Transverse colon (tissue), 4 donors: ENCODE data around the gene TRIM14.

ENCODE experiments used
- POLR2A ChIP-seq: fragments of 450-650 bp; IDR thresholded peaks from one replicate; pipeline ENCODE4 v1.6.1; 2016; ENCODE audit warnings: antibody characterized with exemption, mild to moderate bottlenecking, moderate library complexity
- POLR2AphosphoS5 ChIP-seq, 3 donors: sonication (generic); formaldehyde crosslinking; IDR thresholded peaks; one replicate each; pipeline ENCODE4 v1.6.1; 2016; ENCODE audit warnings: antibody characterized with exemption in 3 of 3
- TF ChIP-seq, protein P1 (sequence below), 5 experiments: fragments of 200-600 bp in 3 of 5; fragments of 450-650 bp in 2 of 5; sonication (generic) in 3 of 5; IDR thresholded peaks; 1 replicate in 2 of 5; 2 replicates in 3 of 5; pipeline ENCODE4 v1.5.1; 2016 to 2017; ENCODE audit warnings: antibody characterized with exemption in 5 of 5, inconsistent platforms in 3 of 5, mild to moderate bottlenecking in 2 of 5, moderate library complexity in 1 of 5

DNA sequence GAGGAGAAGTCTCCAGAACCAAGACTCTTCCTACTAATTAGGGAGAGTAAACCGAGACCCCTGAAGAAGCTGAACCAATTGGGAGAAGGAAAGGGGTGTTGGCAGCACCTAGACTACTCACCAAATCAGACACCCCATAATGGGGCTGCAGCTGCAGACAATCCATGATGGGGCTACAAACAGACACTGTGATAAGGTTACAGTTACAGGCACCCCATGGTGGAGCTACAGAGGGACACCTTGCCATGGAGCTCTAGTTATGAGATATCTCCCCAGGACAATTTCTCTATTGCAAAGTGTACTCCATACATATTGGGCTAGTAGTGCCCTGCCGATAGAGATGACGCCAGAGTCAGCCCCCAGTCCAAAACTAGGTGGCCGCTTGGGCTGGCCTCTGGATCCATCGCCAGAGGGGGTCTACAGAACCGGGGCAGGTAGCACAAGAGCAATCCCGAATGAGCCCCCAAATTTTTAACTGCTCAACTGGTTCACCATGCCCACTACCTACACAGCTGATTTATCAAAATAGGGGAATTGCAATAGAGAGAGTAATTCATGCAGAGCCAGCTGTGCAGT is 64.6 kb downstream of the TRIM14 start:
- TF ChIP-seq, protein P1, sequence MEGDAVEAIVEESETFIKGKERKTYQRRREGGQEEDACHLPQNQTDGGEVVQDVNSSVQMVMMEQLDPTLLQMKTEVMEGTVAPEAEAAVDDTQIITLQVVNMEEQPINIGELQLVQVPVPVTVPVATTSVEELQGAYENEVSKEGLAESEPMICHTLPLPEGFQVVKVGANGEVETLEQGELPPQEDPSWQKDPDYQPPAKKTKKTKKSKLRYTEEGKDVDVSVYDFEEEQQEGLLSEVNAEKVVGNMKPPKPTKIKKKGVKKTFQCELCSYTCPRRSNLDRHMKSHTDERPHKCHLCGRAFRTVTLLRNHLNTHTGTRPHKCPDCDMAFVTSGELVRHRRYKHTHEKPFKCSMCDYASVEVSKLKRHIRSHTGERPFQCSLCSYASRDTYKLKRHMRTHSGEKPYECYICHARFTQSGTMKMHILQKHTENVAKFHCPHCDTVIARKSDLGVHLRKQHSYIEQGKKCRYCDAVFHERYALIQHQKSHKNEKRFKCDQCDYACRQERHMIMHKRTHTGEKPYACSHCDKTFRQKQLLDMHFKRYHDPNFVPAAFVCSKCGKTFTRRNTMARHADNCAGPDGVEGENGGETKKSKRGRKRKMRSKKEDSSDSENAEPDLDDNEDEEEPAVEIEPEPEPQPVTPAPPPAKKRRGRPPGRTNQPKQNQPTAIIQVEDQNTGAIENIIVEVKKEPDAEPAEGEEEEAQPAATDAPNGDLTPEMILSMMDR (IDR thresholded peaks at IDR 0.05) = no peak
- TF ChIP-seq POLR2AphosphoS5 (IDR thresholded peaks at IDR 0.05) = no peak
- TF ChIP-seq POLR2A = no peak
